Thymus (tissue), 11 donors: ENCODE data around the gene HDAC11. TPM values are rescaled to one million over a fixed set of nuclear protein-coding genes. Genes with fewer than 3 reads are reported as not detected.
"Not testable (repeated sequence)": the region's sequence is repeated elsewhere in the genome, so short reads cannot be mapped to it uniquely, and the experiment has no call there.

Experiments used
- DNase-seq, 9 donors: peaks; one replicate each; pipeline ENCODE4 v3.0.0-alpha.2; 2013; ENCODE audit warnings: low spot score in 9 of 9, low read depth in 6 of 9, missing footprints in 1 of 9
- H3K27ac ChIP-seq, 2 donors: one replicate each; pipeline ENCODE4 v1.5.1; 2013; ENCODE audit warnings: control low read depth in 1 of 2, low read depth in 1 of 2, low read length in 1 of 2, mild to moderate bottlenecking in 1 of 2, moderate library complexity in 1 of 2
- H3K27me3 ChIP-seq, 2 donors: one replicate each; pipeline ENCODE4 v1.5.1; 2013; ENCODE audit warnings: low read length in 1 of 2; ENCODE audit not compliant: control insufficient read depth in 2 of 2, insufficient read depth in 1 of 2
- H3K36me3 ChIP-seq, 2 donors: one replicate each; pipeline ENCODE4 v1.5.1; 2013; ENCODE audit warnings: low read length in 1 of 2, mild to moderate bottlenecking in 1 of 2, moderate library complexity in 1 of 2; ENCODE audit not compliant: control insufficient read depth in 2 of 2, insufficient read depth in 2 of 2
- H3K4me1 ChIP-seq, 2 donors: one replicate each; pipeline ENCODE4 v1.5.1; 2013; ENCODE audit warnings: low read length in 2 of 2; ENCODE audit not compliant: control insufficient read depth in 2 of 2, insufficient read depth in 2 of 2
- H3K4me3 ChIP-seq, 2 donors: one replicate each; pipeline ENCODE4 v1.5.1; 2013; ENCODE audit warnings: low read length in 2 of 2, control low read depth in 1 of 2, mild to moderate bottlenecking in 1 of 2
- H3K9me3 ChIP-seq, 2 donors: one replicate each; pipeline ENCODE4 v1.5.1; 2013; ENCODE audit warnings: low read length in 1 of 2, mild to moderate bottlenecking in 1 of 2; ENCODE audit not compliant: control insufficient read depth in 2 of 2, insufficient read depth in 1 of 2
- WGBS: extraction: QIAGEN DNeasy Blood & Tissue Kit; methylation state at CpG from one replicate; pipeline ENCODE4 v1.1.7; 2013; 5-methylcytosine and 5-hydroxymethylcytosine counted together
- polyA plus RNA-seq: library from polyadenylated mRNA; stranded (reverse); fragments of 200-250 nt; gene quantifications from one replicate; pipeline ENCODE4 v1.2.3, GENCODE V29; 2013
- total RNA-seq: library from RNA; stranded (reverse); fragments of 120-200 nt; gene quantifications from one replicate; pipeline ENCODE4 v1.2.4, GENCODE V29; 2013
- donor health status: healthy.

Gene HDAC11
- total and polyA plus RNA-seq, 2 donors, result 7.1 to 10.7 TPM

DNA sequence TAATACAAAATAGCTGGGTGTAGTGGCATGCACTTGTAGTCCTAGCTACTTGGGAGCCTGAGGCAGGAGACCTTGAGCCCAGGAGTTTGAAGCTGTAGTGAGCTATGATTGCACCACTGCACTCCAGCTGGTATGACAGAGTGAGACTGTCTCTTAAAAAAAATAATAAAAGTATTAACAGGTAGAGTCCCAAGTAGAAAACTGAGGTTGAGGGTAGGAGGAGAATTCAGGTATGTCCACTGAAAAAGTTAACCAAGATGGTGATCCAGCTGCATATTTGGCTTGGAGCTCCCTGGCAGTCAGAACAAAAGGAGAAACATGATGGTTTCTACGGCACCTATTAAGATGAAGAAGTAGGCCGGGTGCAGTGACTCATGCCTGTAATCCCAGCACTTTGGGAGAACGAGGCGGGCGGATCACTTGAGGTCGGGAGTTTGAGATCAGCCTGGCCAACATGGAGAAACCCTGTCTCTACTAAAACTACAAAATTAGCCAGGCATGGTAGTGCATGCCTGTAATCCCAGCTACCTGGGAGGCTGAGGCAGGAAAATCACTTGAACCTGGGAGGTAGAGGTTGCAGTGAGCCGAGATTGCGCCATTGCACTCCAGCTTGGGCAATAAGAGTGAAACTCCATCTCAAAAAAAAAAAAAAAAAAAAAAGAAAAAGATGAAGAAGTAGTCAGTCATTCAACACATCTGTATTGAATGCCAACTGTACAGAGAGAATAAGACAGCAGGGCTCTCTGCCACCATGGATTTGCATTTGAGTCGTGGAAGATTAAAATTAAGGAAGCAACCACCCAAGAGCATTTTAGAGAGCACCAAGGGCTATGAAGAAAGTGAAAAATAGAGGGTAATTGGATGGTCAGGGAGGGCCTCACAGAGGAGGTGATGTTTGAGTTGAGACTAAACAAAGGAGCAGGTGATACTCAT, 5.8 kb downstream of the HDAC11 start:
- WGBS, result 95% methylated on average over 9 of the region's 9 CpGs
- not testable (repeated sequence) for H3K27ac ChIP-seq, H3K27me3 ChIP-seq, H3K36me3 ChIP-seq, H3K9me3 ChIP-seq, H3K4me3 ChIP-seq, DNase-seq
- H3K4me1 ChIP-seq, result peaks cover 0 to 12% of the 10 kb centered on the region in 2 donors

GRCh38 chr3:13487403-13487802, 7.3 kb downstream of the HDAC11 start:
- H3K36me3 ChIP-seq, result no peaks in the 10 kb centered on the region
- DNase-seq, result no peak
- H3K4me1 ChIP-seq, result peaks cover 0 to 10% of the 10 kb centered on the region in 2 donors
- no peak overlapping the region for H3K4me3 ChIP-seq
- no peaks in the 10 kb centered on the region for H3K9me3 ChIP-seq
- no peaks in the 10 kb centered on the region for H3K27me3 ChIP-seq
- 94% methylated on average over 4 of the region's 4 CpGs for WGBS
- no peak overlapping the region for H3K27ac ChIP-seq

DNA sequence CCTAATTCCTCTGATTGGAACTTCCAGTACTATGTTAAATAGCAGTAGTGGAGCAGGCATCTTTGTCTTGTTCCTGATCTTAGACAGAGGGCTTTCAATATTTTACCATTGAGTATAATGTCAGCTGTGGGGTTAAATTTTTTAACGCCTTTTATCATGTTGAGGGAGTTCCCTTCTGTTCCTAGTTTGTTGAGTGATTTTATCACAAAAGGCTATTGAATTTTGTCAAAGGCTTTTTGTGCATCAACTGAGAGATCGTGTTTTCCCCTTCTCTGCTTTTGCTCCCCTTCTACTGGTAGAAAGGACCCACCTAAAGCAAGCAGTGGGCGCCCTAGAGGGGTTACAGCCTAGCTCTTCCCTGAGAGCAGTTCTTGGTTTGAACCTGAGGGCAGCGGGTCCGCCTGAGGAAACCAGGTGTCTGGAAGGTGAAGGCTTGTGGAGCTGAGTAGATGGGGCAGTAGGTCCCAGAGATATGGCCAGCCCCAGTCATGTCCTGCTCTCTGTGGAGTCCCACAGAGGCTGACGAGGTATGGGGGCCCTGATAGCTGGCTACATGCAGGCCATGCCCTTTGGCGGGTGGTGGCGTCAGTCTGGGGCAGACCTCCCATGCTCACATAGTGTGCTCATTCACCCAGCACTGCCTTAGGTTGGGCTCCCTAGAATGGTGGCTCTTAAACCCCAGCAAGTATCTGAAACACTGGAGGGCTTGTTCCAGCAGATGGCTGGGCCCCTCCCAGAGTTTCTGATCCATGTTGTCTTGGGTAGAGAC, 11.3 kb downstream of the HDAC11 start:
- WGBS, result 97% methylated on average over 8 of the region's 8 CpGs
- no peak overlapping the region for H3K27ac ChIP-seq
- no peak for DNase-seq
- peaks cover 0 to 4% of the 10 kb centered on the region in 2 donors for H3K36me3 ChIP-seq
- H3K27me3 ChIP-seq, result no peaks in the 10 kb centered on the region
- H3K9me3 ChIP-seq, result no peaks in the 10 kb centered on the region
- H3K4me3 ChIP-seq, result no peak overlapping the region
- H3K4me1 ChIP-seq, result peaks cover under 1 to 3% of the 10 kb centered on the region in 2 donors

DNA sequence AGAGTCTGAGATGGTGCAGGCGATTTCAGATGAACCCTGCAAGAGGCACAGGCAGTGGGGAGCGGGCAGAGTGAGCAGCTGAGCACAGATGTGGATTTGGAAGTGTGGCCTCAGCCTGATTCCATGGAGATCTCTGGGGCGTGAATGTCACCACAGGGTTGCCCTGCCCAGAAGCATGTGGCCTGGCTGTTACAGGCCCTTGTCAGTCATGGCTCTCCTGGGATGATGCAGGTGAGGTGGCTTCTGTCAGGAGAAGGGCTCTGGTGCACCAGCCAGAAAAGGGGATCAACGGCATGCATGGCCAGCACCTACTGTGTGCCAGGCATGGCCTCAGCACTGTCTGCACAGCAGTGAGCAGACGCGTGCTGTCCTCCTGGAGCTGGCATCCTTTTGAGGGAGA, 11.9 kb downstream of the HDAC11 start:
- no peak for DNase-seq

GRCh38 chr3:13492976-13493866, 13.1 kb downstream of the HDAC11 start:
- no peak for DNase-seq
- no peak overlapping the region for H3K27ac ChIP-seq
- no peaks in the 10 kb centered on the region for H3K27me3 ChIP-seq
- no peaks in the 10 kb centered on the region for H3K9me3 ChIP-seq
- WGBS, result 96% methylated on average over 15 of the region's 15 CpGs
- peaks cover 0 to 4% of the 10 kb centered on the region in 2 donors for H3K36me3 ChIP-seq
- H3K4me3 ChIP-seq, result no peak overlapping the region
- peaks cover 4 to 10% of the 10 kb centered on the region in 2 donors for H3K4me1 ChIP-seq

More for the DNA sequence above, 11.9 kb downstream of the HDAC11 start:
- Histone ChIP-seq H3K27ac (no peak overlapping the region), H3K4me3 (no peak overlapping the region), H3K27me3 (no peaks in the 10 kb centered on the region), H3K36me3 (peaks cover 0 to 4% of the 10 kb centered on the region in 2 donors), H3K4me1 (peaks cover 4 to 7% of the 10 kb centered on the region in 2 donors), H3K9me3 (no peaks in the 10 kb centered on the region)
- over 99% methylated on average over 6 of the region's 6 CpGs for WGBS

GRCh38 chr3:13493867-13494441, 13.8 kb downstream of the HDAC11 start:
- DNase-seq, result no peak
- 97% methylated on average over 15 of the region's 15 CpGs for WGBS
- no peak overlapping the region for H3K27ac ChIP-seq

DNA sequence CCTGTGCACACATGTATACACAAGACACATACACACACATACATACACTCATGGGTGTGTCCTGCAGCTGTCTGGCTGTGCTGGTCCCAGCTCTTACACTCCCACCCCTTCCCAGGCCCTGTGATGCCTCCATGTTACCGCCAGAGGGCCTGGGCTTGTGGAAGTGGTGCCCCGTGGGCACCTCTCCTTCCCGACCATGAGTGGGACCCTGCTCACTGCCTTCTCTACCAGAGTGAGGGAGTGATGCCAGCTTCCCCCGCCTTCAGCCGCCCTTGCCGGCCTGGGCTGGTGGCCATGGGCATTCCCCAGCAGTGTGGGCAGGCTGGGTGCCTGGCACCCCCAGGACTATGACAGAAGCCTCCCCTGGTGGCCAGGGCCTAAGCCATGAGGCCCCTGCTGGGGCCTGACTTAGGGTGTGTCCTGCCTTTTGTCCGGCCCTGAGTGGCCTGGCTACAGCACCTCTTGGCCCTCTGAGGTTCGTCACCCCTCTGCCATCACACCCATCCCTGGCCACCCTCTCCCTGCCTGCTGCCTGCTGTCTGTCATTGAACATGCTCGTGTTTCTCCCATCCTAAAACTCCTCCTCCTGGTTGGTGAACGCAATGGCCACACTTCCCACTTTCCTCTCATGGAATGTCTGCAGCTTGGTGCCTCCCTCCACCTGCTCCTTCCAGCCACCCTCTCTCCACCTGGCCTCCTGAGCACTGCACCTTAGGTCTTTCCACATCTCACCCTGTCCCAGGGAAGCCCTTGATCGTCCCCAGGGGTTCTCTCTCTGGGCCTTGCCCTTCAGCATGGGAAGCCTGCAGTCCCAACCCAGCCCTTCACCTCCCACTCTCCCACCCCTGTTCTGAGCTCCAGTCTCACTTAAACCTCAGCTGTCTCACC, 14.6 kb downstream of the HDAC11 start:
- DNase-seq, result peak in 3 of 9 donors; percentile 35 to 51 (median 40)
- 87% methylated on average over 11 of the region's 11 CpGs for WGBS
- Histone ChIP-seq H3K9me3 (no peaks in the 10 kb centered on the region), H3K27me3 (no peaks in the 10 kb centered on the region), H3K4me3 (no peak overlapping the region), H3K27ac (no peak overlapping the region), H3K4me1 (peaks cover 4 to 10% of the 10 kb centered on the region in 2 donors), H3K36me3 (peaks cover 0 to 4% of the 10 kb centered on the region in 2 donors)

More at GRCh38 chr3:13493867-13494441, 13.8 kb downstream of the HDAC11 start:
- H3K4me3 ChIP-seq, result no peak overlapping the region
- no peaks in the 10 kb centered on the region for H3K27me3 ChIP-seq
- H3K9me3 ChIP-seq, result no peaks in the 10 kb centered on the region
- peaks cover 0 to 4% of the 10 kb centered on the region in 2 donors for H3K36me3 ChIP-seq
- peaks cover 4 to 10% of the 10 kb centered on the region in 2 donors for H3K4me1 ChIP-seq
